ACC112 (cell line): ENCODE measurements around the gene SLC2A1.

Source experiments
- H2AFZ ChIP-seq: fragments of 200-600 bp; sonication (generic); one replicate; pipeline ENCODE4 v1.6.0; 2017; ENCODE audit warnings: antibody characterized with exemption, low read length; ENCODE audit not compliant: unreplicated experiment
- H3K27ac ChIP-seq: fragments of 200-600 bp; sonication (generic); 2 replicates; pipeline ENCODE4 v1.5.1; 2014; ENCODE audit warnings: low read depth, mild to moderate bottlenecking, antibody characterized with exemption, low read length, moderate library complexity
- H3K27me3 ChIP-seq: fragments of 200-600 bp; sonication (generic); 2 replicates; pipeline ENCODE4 v1.6.1; 2014; ENCODE audit warnings: mild to moderate bottlenecking, antibody characterized with exemption, low read length, moderate library complexity, mixed read lengths; ENCODE audit not compliant: insufficient read depth
- H3K36me3 ChIP-seq: fragments of 200-600 bp; sonication (generic); 2 replicates; pipeline ENCODE4 v1.6.1; 2016; ENCODE audit warnings: mild to moderate bottlenecking, antibody characterized with exemption, low read length, moderate library complexity, mixed read lengths; ENCODE audit not compliant: insufficient read depth
- H3K4me1 ChIP-seq: fragments of 200-600 bp; sonication (generic); one replicate; pipeline ENCODE4 v1.6.1; 2016; ENCODE audit warnings: low read length, mixed read lengths; ENCODE audit not compliant: insufficient read depth, unreplicated experiment, control insufficient read depth
- H3K4me3 ChIP-seq: fragments of 200-600 bp; sonication (generic); 2 replicates; pipeline ENCODE4 v1.5.1; 2014; ENCODE audit warnings: mild to moderate bottlenecking, low read depth, low read length
- H3K79me2 ChIP-seq: fragments of 200-600 bp; sonication (generic); one replicate; pipeline ENCODE4 v1.6.0; 2016; ENCODE audit warnings: low read length; ENCODE audit not compliant: control insufficient read depth, unreplicated experiment, insufficient read depth

Gene SLC2A1

GRCh38 chr1:42940851-42941639, 17.6 kb downstream of the SLC2A1 start:
- H3K27me3 ChIP-seq = no peaks in the 10 kb centered on the region
- H3K36me3 ChIP-seq = peaks cover 11% of the 10 kb centered on the region; the same call in 1 of the 2 replicates
- H3K27ac ChIP-seq = peak overlapping the region; percentile 99
- peak overlapping the region; percentile 44 for H3K4me3 ChIP-seq
- H2AFZ ChIP-seq = no peak overlapping the region
- peaks cover 95% of the 10 kb centered on the region for H3K4me1 ChIP-seq
- H3K79me2 ChIP-seq = peaks cover 57% of the 10 kb centered on the region

- peaks cover 56% of the 10 kb centered on the region for H3K79me2 ChIP-seq
Measured at GRCh38 chr1:42938645-42939615, 19.7 kb downstream of the SLC2A1 start.

GRCh38 chr1:42937836-42938644, 20.6 kb downstream of the SLC2A1 start:
- Histone ChIP-seq H3K79me2 (peaks cover 64% of the 10 kb centered on the region), H2AFZ (no peak overlapping the region), H3K27me3 (no peaks in the 10 kb centered on the region), H3K4me1 (peaks cover 78% of the 10 kb centered on the region), H3K4me3 (no peak overlapping the region), H3K36me3 (peaks cover 21% of the 10 kb centered on the region), H3K27ac (peak overlapping the region; percentile 99)

More at GRCh38 chr1:42938645-42939615, 19.7 kb downstream of the SLC2A1 start:
- Histone ChIP-seq H3K4me3 (no peak overlapping the region), H3K27ac (peak overlapping the region; percentile 99), H3K36me3 (peaks cover 16% of the 10 kb centered on the region; the same call in 1 of the 2 replicates), H2AFZ (no peak overlapping the region), H3K27me3 (no peaks in the 10 kb centered on the region), H3K4me1 (peaks cover 83% of the 10 kb centered on the region)

- Histone ChIP-seq H2AFZ (no peak overlapping the region), H3K36me3 (peaks cover 15% of the 10 kb centered on the region), H3K4me3 (peak overlapping the region; percentile 21; the same call in 1 of the 2 replicates), H3K27me3 (no peaks in the 10 kb centered on the region), H3K79me2 (peaks cover 71% of the 10 kb centered on the region), H3K4me1 (peaks cover 77% of the 10 kb centered on the region), H3K27ac (peak overlapping the region; percentile 99)
Measured at GRCh38 chr1:42937141-42937696, 21.4 kb downstream of the SLC2A1 start.

GRCh38 chr1:42936309-42937078, 22.2 kb downstream of the SLC2A1 start:
- Histone ChIP-seq H3K36me3 (peaks cover 13% of the 10 kb centered on the region), H3K27ac (peak overlapping the region; percentile 99), H3K79me2 (peaks cover 75% of the 10 kb centered on the region), H2AFZ (no peak overlapping the region), H3K4me1 (peaks cover 75% of the 10 kb centered on the region), H3K4me3 (peak overlapping the region; percentile 21; the same call in 1 of the 2 replicates), H3K27me3 (no peaks in the 10 kb centered on the region)

- Histone ChIP-seq H3K4me3 (peak overlapping the region; percentile 11; the same call in 1 of the 2 replicates), H3K27me3 (no peaks in the 10 kb centered on the region), H3K4me1 (peaks cover 70% of the 10 kb centered on the region), H3K36me3 (peaks cover 13% of the 10 kb centered on the region), H2AFZ (no peak overlapping the region), H3K79me2 (peaks cover 80% of the 10 kb centered on the region), H3K27ac (peak overlapping the region; percentile 99)
Measured at GRCh38 chr1:42935971-42936308, 22.7 kb downstream of the SLC2A1 start.

GRCh38 chr1:42935313-42935895, 23.3 kb downstream of the SLC2A1 start:
- no peaks in the 10 kb centered on the region for H3K27me3 ChIP-seq
- H3K4me3 ChIP-seq = no peak overlapping the region
- peaks cover 66% of the 10 kb centered on the region for H3K4me1 ChIP-seq
- H3K79me2 ChIP-seq = peaks cover 80% of the 10 kb centered on the region
- H3K27ac ChIP-seq = peak overlapping the region; percentile 99
- no peak overlapping the region for H2AFZ ChIP-seq
- peaks cover 13% of the 10 kb centered on the region for H3K36me3 ChIP-seq

GRCh38 chr1:42934541-42935312, 23.9 kb downstream of the SLC2A1 start:
- no peak overlapping the region for H2AFZ ChIP-seq
- H3K4me1 ChIP-seq = peaks cover 59% of the 10 kb centered on the region
- peaks cover 13% of the 10 kb centered on the region for H3K36me3 ChIP-seq
- peaks cover 75% of the 10 kb centered on the region for H3K79me2 ChIP-seq
- no peaks in the 10 kb centered on the region for H3K27me3 ChIP-seq
- H3K27ac ChIP-seq = no peak overlapping the region
- no peak overlapping the region for H3K4me3 ChIP-seq
